IPS DF 4.7 (cell line): ENCODE results near the gene FBXO5.
"Not testable (repeated sequence)": the region's sequence is repeated elsewhere in the genome, so short reads cannot be mapped to it uniquely, and the experiment has no call there.

ENCODE experiments used
- DNase-seq: peaks from one replicate; pipeline ENCODE4 v3.0.0-alpha.2; 2013; ENCODE audit warnings: low spot score; ENCODE audit errors: extremely low read depth

Gene FBXO5

GRCh38 chr6:152982904-152983636, at the start of gene FBXO5:
Gene FBXO5 (minus strand): TSS chr6:152983041. CDS start chr6:152982959, 82 bp downstream.
- peak; percentile 62 for DNase-seq

DNA sequence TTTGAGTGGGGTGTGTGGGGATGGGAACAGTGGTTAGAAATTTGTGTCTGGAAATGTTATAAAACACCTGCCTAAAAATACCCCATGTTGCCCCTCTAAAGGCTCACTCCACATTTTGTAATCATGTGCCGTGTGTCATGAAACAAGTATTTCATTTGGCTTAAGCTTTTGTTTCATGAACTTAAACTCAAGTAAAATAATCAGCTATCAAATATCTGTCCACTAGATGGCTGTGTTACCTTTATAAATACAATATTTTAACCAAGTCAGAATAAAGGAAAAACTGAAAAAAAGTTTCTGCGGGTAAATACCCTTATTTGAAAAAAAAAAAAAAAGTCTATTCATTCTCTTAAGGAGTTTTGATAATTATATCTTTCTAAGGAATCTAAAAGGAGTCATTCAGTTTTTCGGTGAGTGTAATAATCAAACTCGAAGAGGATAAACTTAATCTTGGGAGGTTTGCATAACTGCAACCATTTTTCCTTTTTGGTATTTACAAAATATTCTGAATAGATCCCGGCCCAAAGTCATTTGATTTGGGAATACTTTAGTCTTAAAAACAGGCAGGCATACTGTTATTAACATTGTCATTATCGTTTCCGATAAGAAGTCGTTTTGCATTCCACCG, 49.5 kb upstream of the FBXO5 start:
- DNase-seq = no peak

DNA sequence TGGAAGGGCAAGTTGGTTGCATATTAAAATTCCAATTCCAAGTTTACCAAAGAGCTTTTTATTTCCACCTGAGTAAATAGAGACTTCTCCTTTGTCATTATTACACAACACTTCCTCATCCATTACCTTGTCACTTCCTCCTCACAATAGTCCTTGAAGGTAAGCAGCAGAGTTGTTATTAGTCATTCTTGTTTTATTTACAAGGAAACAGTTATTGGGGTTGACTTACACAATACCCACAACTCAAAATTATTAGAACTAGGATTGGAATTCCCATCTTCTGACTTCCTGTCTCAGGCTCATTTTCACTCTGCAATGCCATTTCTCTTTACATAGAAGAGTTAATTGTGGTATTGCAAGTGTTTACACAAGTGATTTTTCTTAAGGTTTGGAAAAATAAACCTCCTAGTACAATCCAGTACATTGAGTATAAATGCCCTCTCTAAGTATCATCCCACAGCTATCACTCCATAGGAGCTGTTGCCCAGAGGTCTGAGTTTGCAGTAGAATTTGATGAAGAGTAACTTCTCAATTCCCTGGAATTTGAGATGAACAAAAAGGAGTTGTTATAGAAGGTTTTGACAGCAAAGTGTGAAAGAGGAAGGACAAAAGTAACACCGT, 48.6 kb upstream of the FBXO5 start:
- no peak for DNase-seq

DNA sequence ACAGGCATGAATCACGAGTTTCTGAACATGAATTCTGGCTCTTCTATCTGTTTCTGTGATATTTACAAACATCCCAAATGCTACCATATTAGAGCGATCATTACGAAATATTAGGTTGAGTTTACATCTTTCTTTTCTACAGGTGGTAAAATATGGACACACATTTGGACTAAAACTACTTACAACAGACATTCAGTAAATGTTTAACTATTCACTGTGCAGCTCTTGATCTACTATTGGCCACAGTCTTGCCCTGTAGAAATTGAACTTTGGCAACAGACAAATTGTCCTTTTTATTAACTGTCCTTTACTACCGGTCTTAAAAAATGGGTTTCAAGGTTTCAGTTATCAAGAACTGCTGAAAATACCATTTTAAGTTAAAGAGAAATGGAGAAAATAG, 46.1 kb upstream of the FBXO5 start:
- DNase-seq = no peak

GRCh38 chr6:153028286-153028685, 45.4 kb upstream of the FBXO5 start:
- no peak for DNase-seq

DNA sequence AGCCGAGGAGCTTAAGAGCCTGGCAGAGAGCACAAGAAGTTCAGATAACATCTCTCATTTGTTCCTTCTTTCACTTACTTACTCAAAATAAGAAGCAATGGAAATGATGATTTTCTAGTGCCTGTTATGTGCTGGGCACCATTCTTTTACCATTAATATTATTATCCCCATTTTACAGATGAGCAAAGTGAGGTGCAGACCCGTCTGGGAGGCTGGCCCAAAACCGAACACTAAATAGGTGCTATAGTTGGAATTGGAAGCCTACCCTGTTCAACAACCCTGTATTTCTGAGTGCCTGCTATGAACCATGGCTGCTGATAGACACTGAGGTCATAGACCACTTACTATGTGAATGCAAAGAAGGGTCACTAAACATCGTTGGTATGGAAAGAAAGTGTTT, 44.6 kb upstream of the FBXO5 start:
- no peak for DNase-seq

- DNase-seq = no peak
Measured at GRCh38 chr6:153024709-153025017, 41.8 kb upstream of the FBXO5 start.

GRCh38 chr6:153023977-153024708, 41.3 kb upstream of the FBXO5 start:
- peak; percentile 51 for DNase-seq

DNA sequence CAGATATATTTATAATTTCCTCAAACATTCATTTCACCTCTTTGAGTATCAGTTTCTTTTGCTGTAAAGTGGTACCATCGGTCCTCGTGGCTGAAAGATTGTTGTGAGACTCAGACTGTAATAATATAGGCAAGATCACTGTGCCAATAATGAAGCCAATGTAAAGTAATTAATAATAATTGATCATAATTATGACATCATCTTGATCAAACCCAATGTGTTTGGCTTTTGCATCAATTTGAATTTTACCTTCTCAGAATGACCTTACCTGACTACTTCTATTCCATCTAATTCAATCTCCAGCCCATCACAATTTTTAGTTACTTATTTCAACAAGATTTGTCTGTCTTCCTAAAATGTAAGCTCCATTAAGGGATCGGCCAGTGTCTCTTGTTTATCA, 35.5 kb upstream of the FBXO5 start:
- DNase-seq = no peak

- DNase-seq = no peak
Measured at GRCh38 chr6:153016846-153017245, 34.0 kb upstream of the FBXO5 start.

GRCh38 chr6:153015094-153015640, 32.3 kb upstream of the FBXO5 start:
- no peak for DNase-seq

GRCh38 chr6:153013438-153013837, 30.6 kb upstream of the FBXO5 start:
- DNase-seq = no peak

GRCh38 chr6:153012856-153013255, 30.0 kb upstream of the FBXO5 start:
- no peak for DNase-seq

DNA sequence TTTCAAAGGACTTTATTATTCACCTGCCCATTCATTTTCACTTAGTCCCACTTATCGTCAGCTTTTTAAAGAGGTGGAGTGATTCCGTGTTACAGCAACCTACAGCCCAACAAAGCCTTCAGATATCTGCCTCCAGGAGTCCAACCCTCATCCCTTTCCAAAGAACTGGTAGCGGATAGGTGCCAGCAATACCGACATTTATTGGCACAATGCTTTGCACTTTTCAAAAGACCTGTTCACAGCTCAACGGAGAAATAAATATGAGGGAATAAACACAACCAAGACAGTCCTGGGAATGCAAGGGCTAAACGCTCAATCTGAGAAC, 20.5 kb upstream of the FBXO5 start:
- DNase-seq = no peak

- peak; percentile 94 for DNase-seq
Measured at GRCh38 chr6:153002613-153003365, 19.9 kb upstream of the FBXO5 start, which contains the start of gene MTRF1L. Gene MTRF1L (minus strand): TSS chr6:153002709. CDS start chr6:153002685, 24 bp downstream.

DNA sequence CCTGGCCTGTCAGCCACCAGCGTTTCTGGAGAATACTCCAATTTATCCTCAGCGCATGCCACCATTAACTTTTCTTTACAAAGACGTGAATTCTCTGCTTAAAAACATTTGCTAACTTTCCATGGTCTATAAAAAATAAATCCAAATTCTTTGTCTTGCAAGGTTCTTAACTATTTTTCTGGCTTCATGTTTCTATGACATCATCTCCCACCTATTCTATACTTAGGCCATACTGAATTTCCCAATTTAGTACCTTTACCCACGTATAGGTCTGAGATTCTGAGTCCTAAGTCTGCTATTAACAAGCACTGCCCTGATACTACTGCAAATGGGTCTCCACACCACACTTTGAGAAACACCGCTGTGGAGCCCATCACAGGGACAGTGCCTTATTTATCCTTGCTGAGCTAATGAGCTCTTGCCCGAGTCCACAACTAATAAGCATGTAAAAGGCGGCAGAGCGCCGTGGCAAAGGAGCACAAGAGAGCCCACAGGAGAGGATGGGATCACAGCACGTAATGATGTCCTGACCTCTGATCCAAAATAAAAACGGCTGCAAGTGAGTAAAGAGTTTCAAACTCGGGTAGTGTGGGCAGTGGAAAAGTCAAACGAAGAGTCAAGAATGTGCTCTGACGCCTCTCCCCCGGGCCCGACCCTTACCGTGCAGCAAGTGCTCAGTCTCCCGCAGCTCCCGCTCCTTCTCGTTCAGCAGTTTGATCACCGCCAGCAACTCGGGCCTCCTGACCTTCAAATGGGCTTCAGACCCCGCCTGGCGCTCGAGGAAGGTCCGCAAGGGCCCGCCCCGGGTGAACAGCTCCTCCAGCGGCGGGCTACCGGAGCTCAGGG, 19.1 kb upstream of the FBXO5 start:
- no peak for DNase-seq

DNA sequence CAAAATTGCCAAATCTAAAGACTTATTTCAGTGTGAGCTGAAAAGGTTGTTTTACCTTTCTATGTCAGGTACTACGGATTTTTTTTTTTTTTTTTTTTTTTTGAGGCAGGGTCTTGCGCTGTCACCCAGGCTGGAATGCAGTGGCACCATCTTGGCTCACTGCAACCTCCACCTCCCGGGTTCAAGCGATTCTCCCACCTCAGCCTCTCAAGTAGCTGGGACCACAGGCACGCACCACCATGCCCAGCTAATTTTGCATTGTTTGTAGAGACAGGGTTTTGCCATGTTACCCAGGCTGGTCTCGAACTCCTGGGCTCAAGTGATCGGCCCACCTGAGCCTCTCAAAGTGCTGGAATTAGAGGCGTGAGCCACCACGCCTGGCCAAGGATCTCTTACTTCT, 17.9 kb upstream of the FBXO5 start:
- not testable (repeated sequence) for DNase-seq

- DNase-seq = no peak
Measured at GRCh38 chr6:153000243-153000642, 17.4 kb upstream of the FBXO5 start.

- not testable (repeated sequence) for DNase-seq
Measured at GRCh38 chr6:152999538-152999937, 16.7 kb upstream of the FBXO5 start.

DNA sequence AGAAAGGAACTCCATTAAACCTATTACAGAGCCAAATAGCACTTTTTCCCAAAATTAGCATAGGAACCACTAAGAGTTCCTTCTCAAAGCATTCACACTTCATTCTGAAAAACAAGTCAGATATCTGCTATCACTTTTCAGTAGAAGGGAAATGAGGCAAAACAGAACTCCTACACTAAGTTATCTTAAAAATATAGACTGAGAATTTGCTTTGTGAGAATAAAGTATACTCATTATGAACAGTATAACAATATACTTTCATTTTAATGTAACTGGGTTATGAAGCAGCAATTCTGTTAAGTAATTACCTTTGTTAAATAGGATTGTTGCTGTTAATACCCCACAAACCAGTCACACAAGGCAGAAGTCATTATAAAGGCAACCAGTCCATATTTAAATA, 11.0 kb upstream of the FBXO5 start:
- DNase-seq = no peak
